ENCODE measurements around the gene KRTAP9-3. TPM values are rescaled to one million over a fixed set of nuclear protein-coding genes. Genes with fewer than 3 reads are reported as not detected.

Gene KRTAP9-3
- total and polyA plus RNA-seq, 2 donors (not counting 1 experiment from before 2014, with no cell fraction given) = not detected

DNA sequence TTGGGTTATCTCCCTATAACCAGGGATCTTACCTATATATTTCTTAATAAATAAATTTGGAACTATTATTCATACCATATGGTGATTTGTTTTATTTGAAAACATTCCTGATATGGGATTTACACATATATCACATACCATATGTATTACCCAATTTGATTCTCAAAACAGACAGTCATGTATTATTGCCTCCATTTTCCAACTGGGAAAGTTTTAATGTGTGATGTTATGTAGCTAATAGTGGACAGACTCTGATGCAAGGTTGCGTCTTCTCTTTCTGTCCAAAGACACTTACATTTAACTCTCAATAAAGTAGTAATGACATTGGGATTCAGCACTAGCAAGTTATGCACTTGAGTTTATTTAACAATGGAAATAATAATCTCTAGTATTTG, 24.0 kb downstream of the KRTAP9-3 start:
- WGBS (ENCODE audit: insufficient coverage) = no CpG with 5 or more reads among the region's 1 CpG
- Mint-ChIP-seq H3K27ac (no peak overlapping the region), H3K9me3 (ENCODE audit: insufficient read depth) (no peaks in the 10 kb centered on the region), H3K27me3 (peaks cover 70% of the 10 kb centered on the region), H3K4me3 (no peak overlapping the region), H3K4me1 (no peaks in the 10 kb centered on the region)
- no peak for TF ChIP-seq EZH2 (IDR thresholded peaks at IDR 0.05; ENCODE audit: borderline replicate concordance, insufficient read depth, low read depth, low read length, poor library complexity, severe bottlenecking)
- TF ChIP-seq, protein P1, sequence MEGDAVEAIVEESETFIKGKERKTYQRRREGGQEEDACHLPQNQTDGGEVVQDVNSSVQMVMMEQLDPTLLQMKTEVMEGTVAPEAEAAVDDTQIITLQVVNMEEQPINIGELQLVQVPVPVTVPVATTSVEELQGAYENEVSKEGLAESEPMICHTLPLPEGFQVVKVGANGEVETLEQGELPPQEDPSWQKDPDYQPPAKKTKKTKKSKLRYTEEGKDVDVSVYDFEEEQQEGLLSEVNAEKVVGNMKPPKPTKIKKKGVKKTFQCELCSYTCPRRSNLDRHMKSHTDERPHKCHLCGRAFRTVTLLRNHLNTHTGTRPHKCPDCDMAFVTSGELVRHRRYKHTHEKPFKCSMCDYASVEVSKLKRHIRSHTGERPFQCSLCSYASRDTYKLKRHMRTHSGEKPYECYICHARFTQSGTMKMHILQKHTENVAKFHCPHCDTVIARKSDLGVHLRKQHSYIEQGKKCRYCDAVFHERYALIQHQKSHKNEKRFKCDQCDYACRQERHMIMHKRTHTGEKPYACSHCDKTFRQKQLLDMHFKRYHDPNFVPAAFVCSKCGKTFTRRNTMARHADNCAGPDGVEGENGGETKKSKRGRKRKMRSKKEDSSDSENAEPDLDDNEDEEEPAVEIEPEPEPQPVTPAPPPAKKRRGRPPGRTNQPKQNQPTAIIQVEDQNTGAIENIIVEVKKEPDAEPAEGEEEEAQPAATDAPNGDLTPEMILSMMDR (IDR thresholded peaks at IDR 0.05) = no peak
- H3K4me2 ChIP-seq (replicated peaks; ENCODE audit: low read depth, low read length, poor library complexity, severe bottlenecking) = no peak overlapping the region
- no peak overlapping the region for H3K27ac ChIP-seq (ENCODE audit: low read length in 2 of 2)
- H3K79me2 ChIP-seq (ENCODE audit: control insufficient read depth, insufficient read depth, low read length) = no peaks in the 10 kb centered on the region
- no peaks in the 10 kb centered on the region for H3K36me3 ChIP-seq (replicated peaks in 1 of 2; ENCODE audit: control extremely low read depth in 1 of 2, control insufficient read depth in 1 of 2, extremely low read depth in 1 of 2, insufficient read depth in 2 of 2, low read length in 1 of 2)
- H3K4me3 ChIP-seq (ENCODE audit: control extremely low read depth in 1 of 5, extremely low read depth in 1 of 5, insufficient read depth in 1 of 5, low read depth in 2 of 5, low read length in 4 of 5) = no peak overlapping the region
- ATAC-seq (ENCODE audit: low read depth) = no peak
- H3K9me3 ChIP-seq (ENCODE audit: control extremely low read depth in 1 of 3, control insufficient read depth in 2 of 3, insufficient read depth in 1 of 3, low read length in 2 of 3) = no peaks in the 10 kb centered on the region
- ChIA-PET POLR2A (no interaction called here), CTCF (no interaction called here)
- H3K9ac ChIP-seq (ENCODE audit: low read length) = no peak overlapping the region
- intact Hi-C loops (cut with micrococcal nuclease) = no loop called here
- H4K20me1 ChIP-seq (ENCODE audit: control insufficient read depth, insufficient read depth, low read length, poor library complexity, severe bottlenecking) = no peaks in the 10 kb centered on the region
- no peaks in the 10 kb centered on the region for H3K4me1 ChIP-seq (ENCODE audit: control insufficient read depth in 2 of 2, insufficient read depth in 2 of 2, low read length in 2 of 2)
- no peak overlapping the region for H2AFZ ChIP-seq (ENCODE audit: insufficient read depth, low read depth, low read length, poor library complexity, severe bottlenecking)
- peak; percentile 1 for DNase-seq
- peaks cover 0 to 10% (median 3%) of the 10 kb centered on the region in 4 experiments for H3K27me3 ChIP-seq (replicated peaks in 1 of 4; ENCODE audit: control extremely low read depth in 1 of 4, control insufficient read depth in 3 of 4, insufficient read depth in 4 of 4, low read length in 3 of 4)

DNA sequence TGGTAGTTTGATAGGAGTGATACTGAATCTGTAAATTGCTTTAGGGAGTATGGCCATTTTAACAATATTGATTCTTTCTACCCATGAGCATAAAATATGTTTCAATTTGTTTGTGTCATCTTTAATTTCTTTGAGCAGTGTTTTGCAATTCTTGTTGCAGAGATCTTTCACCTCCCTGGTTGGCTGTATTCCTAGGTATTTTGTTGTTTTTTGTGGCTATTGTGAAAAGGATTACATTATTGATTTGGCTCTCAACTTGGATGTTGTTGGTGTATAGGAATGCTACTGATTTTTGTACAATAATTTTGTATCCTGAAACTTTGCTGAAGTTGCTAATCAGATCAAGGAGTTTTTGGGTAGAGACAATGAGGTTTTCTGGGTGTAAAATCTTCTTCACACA, 26.2 kb downstream of the KRTAP9-3 start:
- H3K36me3 ChIP-seq (replicated peaks in 1 of 2; ENCODE audit: control extremely low read depth in 1 of 2, control insufficient read depth in 1 of 2, extremely low read depth in 1 of 2, insufficient read depth in 2 of 2, low read length in 1 of 2) = no peaks in the 10 kb centered on the region
- Mint-ChIP-seq H3K9me3 (ENCODE audit: insufficient read depth) (no peaks in the 10 kb centered on the region), H3K4me3 (no peak overlapping the region), H3K27me3 (peaks cover 74% of the 10 kb centered on the region), H3K4me1 (no peaks in the 10 kb centered on the region), H3K27ac (no peak overlapping the region)
- no peak overlapping the region for H2AFZ ChIP-seq (ENCODE audit: insufficient read depth, low read depth, low read length, poor library complexity, severe bottlenecking)
- no peaks in the 10 kb centered on the region for H3K9me3 ChIP-seq (ENCODE audit: control extremely low read depth in 1 of 3, control insufficient read depth in 2 of 3, insufficient read depth in 1 of 3, low read length in 2 of 3)
- CTCF ChIA-PET = no interaction called here
- no peak overlapping the region for H3K4me2 ChIP-seq (replicated peaks; ENCODE audit: low read depth, low read length, poor library complexity, severe bottlenecking)
- no peak overlapping the region for H3K27ac ChIP-seq (ENCODE audit: low read length in 2 of 2)
- POLR2A ChIA-PET = no interaction called here
- H3K9ac ChIP-seq (ENCODE audit: low read length) = no peak overlapping the region
- no peaks in the 10 kb centered on the region for H4K20me1 ChIP-seq (ENCODE audit: control insufficient read depth, insufficient read depth, low read length, poor library complexity, severe bottlenecking)
- no peak for DNase-seq
- no peak for ATAC-seq (ENCODE audit: low read depth)
- TF ChIP-seq, protein P1 (IDR thresholded peaks at IDR 0.05) = no peak
- TF ChIP-seq EZH2 (IDR thresholded peaks at IDR 0.05; ENCODE audit: borderline replicate concordance, insufficient read depth, low read depth, low read length, poor library complexity, severe bottlenecking) = no peak
- intact Hi-C loops (cut with micrococcal nuclease) = no loop called here
- no peaks in the 10 kb centered on the region for H3K4me1 ChIP-seq (ENCODE audit: control insufficient read depth in 2 of 2, insufficient read depth in 2 of 2, low read length in 2 of 2)
- no peak overlapping the region for H3K4me3 ChIP-seq (ENCODE audit: control extremely low read depth in 1 of 5, extremely low read depth in 1 of 5, insufficient read depth in 1 of 5, low read depth in 2 of 5, low read length in 4 of 5)
- H3K79me2 ChIP-seq (ENCODE audit: control insufficient read depth, insufficient read depth, low read length) = no peaks in the 10 kb centered on the region
- peaks cover 0 to 10% (median 3%) of the 10 kb centered on the region in 4 experiments for H3K27me3 ChIP-seq (replicated peaks in 1 of 4; ENCODE audit: control extremely low read depth in 1 of 4, control insufficient read depth in 3 of 4, insufficient read depth in 4 of 4, low read length in 3 of 4)
